Thyroid gland (tissue), 4 donors: ENCODE data around the gene PRKCE.

ENCODE experiments used
- CTCF ChIP-seq, 6 experiments: fragments of 200-600 bp in 3 of 6; fragments of 450-650 bp in 3 of 6; sonication (generic) in 3 of 6; IDR thresholded peaks; one replicate each; pipeline ENCODE4 v1.5.1; 2016 to 2019; ENCODE audit warnings: antibody characterized with exemption in 6 of 6, mild to moderate bottlenecking in 2 of 6, inconsistent platforms in 1 of 6, moderate library complexity in 1 of 6
- POLR2A ChIP-seq, 2 donors: fragments of 450-650 bp; IDR thresholded peaks; one replicate each; pipeline ENCODE4 v1.6.1; 2017; ENCODE audit warnings: antibody characterized with exemption in 2 of 2, mild to moderate bottlenecking in 2 of 2, moderate library complexity in 1 of 2

GRCh38 chr2:45712570-45712969 lies 61.1 kb downstream of the PRKCE start:
- no peak for TF ChIP-seq POLR2A (IDR thresholded peaks at IDR 0.05)
- TF ChIP-seq CTCF (IDR thresholded peaks at IDR 0.05): no peak
